GM18511 (cell line): ENCODE results near the gene PLLP.

Source experiments
- ATAC-seq: cut with Tn5 transposase; IDR thresholded peaks from one replicate; pipeline ENCODE4 v1.9.1; 2021; ENCODE audit warnings: mild to moderate bottlenecking, moderate library complexity; ENCODE audit not compliant: unreplicated experiment

PLLP gene

GRCh38 chr16:57258226-57258909 lies 26.1 kb downstream of the PLLP start:
- no peak for ATAC-seq

- no peak for ATAC-seq
Measured at GRCh38 chr16:57257455-57258070, 26.9 kb downstream of the PLLP start.

GRCh38 chr16:57256601-57257395 lies 27.7 kb downstream of the PLLP start:
- ATAC-seq: no peak

- no peak for ATAC-seq
Measured at GRCh38 chr16:57255686-57256415, 28.6 kb downstream of the PLLP start.

GRCh38 chr16:57253466-57253865 lies 31.0 kb downstream of the PLLP start:
- ATAC-seq: no peak

GRCh38 chr16:57252148-57252721 lies 32.2 kb downstream of the PLLP start:
- ATAC-seq: no peak

- ATAC-seq: no peak
Measured at GRCh38 chr16:57251352-57251751, 33.1 kb downstream of the PLLP start.

GRCh38 chr16:57245472-57246113 lies 38.9 kb downstream of the PLLP start:
- peak; percentile 29 for ATAC-seq

- ATAC-seq: peak; percentile 90
Measured at GRCh38 chr16:57244767-57245471, 39.6 kb downstream of the PLLP start, which contains the start of gene ARL2BP. ARL2BP (plus strand) TSS chr16:57245259; CDS start chr16:57245368, 109 bp downstream.

- peak; percentile 44 for ATAC-seq
Measured at GRCh38 chr16:57244463-57244766, 40.1 kb downstream of the PLLP start.

- ATAC-seq: no peak
Measured at GRCh38 chr16:57242650-57243049, 41.8 kb downstream of the PLLP start.

- no peak for ATAC-seq
Measured at GRCh38 chr16:57240851-57241250, 43.6 kb downstream of the PLLP start.

- no peak for ATAC-seq
Measured at GRCh38 chr16:57239107-57239506, 45.4 kb downstream of the PLLP start.

- ATAC-seq: no peak
Measured at GRCh38 chr16:57238682-57239081, 45.8 kb downstream of the PLLP start.

- ATAC-seq: no peak
Measured at GRCh38 chr16:57236022-57236350, 48.5 kb downstream of the PLLP start.

- peak; percentile 48 for ATAC-seq
Measured at GRCh38 chr16:57235128-57236021, 49.1 kb downstream of the PLLP start.

- no peak for ATAC-seq
Measured at GRCh38 chr16:57234707-57235092, 49.8 kb downstream of the PLLP start.

- ATAC-seq: no peak
Measured at GRCh38 chr16:57233944-57234706, 50.3 kb downstream of the PLLP start.
